GM18517 (cell line): ENCODE measurements around the gene PTTG1IP2.

Experiments
- ATAC-seq: cut with Tn5 transposase; IDR thresholded peaks from one replicate; pipeline ENCODE4 v1.9.1; 2021; ENCODE audit warnings: mild to moderate bottlenecking, moderate library complexity; ENCODE audit not compliant: unreplicated experiment

Gene PTTG1IP2

DNA sequence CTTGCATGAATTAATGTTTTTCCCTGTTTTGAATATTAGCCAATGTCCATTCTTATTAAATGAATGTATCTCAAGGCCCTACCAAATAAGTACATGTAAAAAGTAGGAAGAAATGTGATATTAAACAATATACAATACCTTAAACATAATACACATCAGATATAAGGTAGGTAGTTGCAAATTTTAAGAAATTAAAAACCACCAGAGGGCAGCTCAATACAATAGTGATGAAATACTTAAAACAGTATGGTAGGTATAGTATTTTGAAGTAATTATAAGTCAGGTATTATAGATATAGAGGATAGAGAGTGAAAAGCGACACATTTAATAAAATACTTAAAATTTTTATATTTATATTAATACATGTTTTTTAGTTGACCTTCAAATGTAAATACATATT, 83.1 kb downstream of the PTTG1IP2 start:
- no peak for ATAC-seq

DNA sequence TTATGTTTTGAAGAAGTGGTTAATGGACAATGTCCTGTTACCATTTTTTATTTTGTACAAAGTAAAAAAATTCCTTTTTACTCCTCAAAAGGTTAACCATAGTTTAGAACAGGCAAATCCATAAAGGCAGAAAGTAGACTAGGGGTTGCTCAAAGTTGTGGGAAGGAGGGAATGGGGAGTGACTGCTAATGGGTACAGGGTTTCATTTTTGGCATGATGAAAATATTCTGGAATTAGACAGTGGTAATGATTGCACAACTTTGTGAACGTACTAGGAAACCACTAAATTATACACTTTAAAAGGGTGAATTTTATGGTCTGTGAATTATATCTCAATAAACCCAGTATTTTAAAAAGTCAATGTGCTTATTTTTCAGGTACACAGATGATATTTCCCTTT, 91.3 kb downstream of the PTTG1IP2 start:
- ATAC-seq: no peak
